Body of pancreas (tissue), 4 donors: Measurements from ENCODE around the gene LRCH1. TPM values are rescaled to one million over a fixed set of nuclear protein-coding genes. Genes with fewer than 3 reads are reported as not detected.

Experiments used
- ATAC-seq: fragments of 150-250 bp; one replicate; pipeline ENCODE4 v1.9.1; 2016
- DNase-seq, 4 donors: peaks; one replicate each; pipeline ENCODE4 v3.0.0-alpha.2; 2019
- H3K27ac ChIP-seq, 4 donors: fragments of 200-600 bp; sonication (generic); 1 replicate in 3 of 4; 2 replicates in 1 of 4; pipeline versions ENCODE4 v1.5.1 to v1.6.1; 2016 to 2019; ENCODE audit warnings: mild to moderate bottlenecking in 1 of 4, mixed read lengths in 1 of 4, moderate library complexity in 1 of 4
- H3K27me3 ChIP-seq, 2 donors: fragments of 200-600 bp; sonication (generic); one replicate each; pipeline ENCODE4 v1.6.0; 2016; ENCODE audit warnings: mild to moderate bottlenecking in 1 of 2
- H3K36me3 ChIP-seq, 2 donors: fragments of 200-600 bp; sonication (generic); replicated peaks in 1 of 2; 2 replicates each; pipeline ENCODE4 v1.5.1; 2016; ENCODE audit warnings: low read depth in 2 of 2; ENCODE audit not compliant: insufficient read depth in 1 of 2
- H3K4me1 ChIP-seq: fragments of 200-600 bp; sonication (generic); one replicate; pipeline ENCODE4 v1.6.0; 2016
- H3K4me3 ChIP-seq, 2 donors: fragments of 200-600 bp; sonication (generic); 1 replicate in 1 of 2; 2 replicates in 1 of 2; pipeline ENCODE4 v1.5.1; 2016 to 2019
- H3K9me3 ChIP-seq, 3 donors: fragments of 200-600 bp; sonication (generic); 1 replicate in 2 of 3; 2 replicates in 1 of 3; pipeline ENCODE4 v1.5.1; 2016
- POLR2A ChIP-seq, 3 donors: fragments of 450-650 bp; IDR thresholded peaks; one replicate each; pipeline ENCODE4 v1.6.1; 2016; ENCODE audit warnings: antibody characterized with exemption in 3 of 3, mild to moderate bottlenecking in 2 of 3
- WGBS, 2 donors: methylation state at CpG; one replicate each; pipeline ENCODE4 v1.1.5; 2017; 5-methylcytosine and 5-hydroxymethylcytosine counted together
- intact Hi-C: fragments of 100-400 bp; cut with DNase I; formaldehyde crosslinking; loops from one replicate; pipeline ENCODE4 v1.15.1; 2023
- total RNA-seq, 2 donors: library from RNA; depleted of rRNA; stranded (reverse); fragments of >200 nt; gene quantifications; one replicate each; pipeline ENCODE4 v1.1.0, GENCODE V29; 2016
- TF ChIP-seq, protein P1 (sequence below), 7 experiments: fragments of 450-650 bp in 4 of 7; fragments of 200-600 bp in 3 of 7; sonication (generic) in 3 of 7; IDR thresholded peaks; one replicate each; pipeline ENCODE4 v1.5.1; 2016 to 2019; ENCODE audit warnings: antibody characterized with exemption in 7 of 7

The LRCH1 gene
- total RNA-seq, 2 donors from 2014 or later, result 7.3 to 8.6 TPM

DNA sequence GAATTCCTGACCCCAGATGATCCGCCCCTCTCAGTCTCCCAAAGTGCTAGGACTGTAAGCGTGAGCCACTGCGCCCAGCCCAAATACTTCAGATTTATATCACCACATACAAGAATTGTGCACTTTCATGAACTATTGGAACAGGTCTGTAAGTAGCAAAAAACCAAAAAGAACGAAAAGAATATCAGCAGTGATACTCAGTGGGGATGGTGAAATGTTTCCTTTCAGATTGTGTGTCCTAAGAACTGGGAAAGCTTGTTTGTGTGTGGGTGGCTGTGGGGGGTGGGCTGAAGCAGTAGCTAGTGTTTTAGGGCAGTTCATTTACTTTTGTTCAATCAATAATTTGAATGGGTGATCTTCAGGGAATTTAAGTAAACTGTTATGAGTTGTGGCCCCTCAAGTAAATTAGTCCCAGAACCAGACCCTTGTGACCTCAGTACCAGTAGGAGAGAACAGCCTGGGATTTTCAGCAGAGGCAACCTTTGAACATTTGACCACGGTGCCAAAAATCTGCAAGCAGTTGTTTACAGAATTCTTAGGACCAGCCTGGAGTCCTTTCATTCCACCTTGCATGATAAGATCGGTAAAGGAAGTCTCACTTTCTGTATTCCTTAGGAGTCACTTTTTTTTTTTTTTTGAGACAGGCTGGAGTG is 106.6 kb downstream of the LRCH1 start:
- TF ChIP-seq, protein P1, sequence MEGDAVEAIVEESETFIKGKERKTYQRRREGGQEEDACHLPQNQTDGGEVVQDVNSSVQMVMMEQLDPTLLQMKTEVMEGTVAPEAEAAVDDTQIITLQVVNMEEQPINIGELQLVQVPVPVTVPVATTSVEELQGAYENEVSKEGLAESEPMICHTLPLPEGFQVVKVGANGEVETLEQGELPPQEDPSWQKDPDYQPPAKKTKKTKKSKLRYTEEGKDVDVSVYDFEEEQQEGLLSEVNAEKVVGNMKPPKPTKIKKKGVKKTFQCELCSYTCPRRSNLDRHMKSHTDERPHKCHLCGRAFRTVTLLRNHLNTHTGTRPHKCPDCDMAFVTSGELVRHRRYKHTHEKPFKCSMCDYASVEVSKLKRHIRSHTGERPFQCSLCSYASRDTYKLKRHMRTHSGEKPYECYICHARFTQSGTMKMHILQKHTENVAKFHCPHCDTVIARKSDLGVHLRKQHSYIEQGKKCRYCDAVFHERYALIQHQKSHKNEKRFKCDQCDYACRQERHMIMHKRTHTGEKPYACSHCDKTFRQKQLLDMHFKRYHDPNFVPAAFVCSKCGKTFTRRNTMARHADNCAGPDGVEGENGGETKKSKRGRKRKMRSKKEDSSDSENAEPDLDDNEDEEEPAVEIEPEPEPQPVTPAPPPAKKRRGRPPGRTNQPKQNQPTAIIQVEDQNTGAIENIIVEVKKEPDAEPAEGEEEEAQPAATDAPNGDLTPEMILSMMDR (IDR thresholded peaks at IDR 0.05), result no peak
- no peak for TF ChIP-seq POLR2A (IDR thresholded peaks at IDR 0.05)
- Histone ChIP-seq H3K36me3 (no peaks in the 10 kb centered on the region), H3K4me1 (peaks cover 69% of the 10 kb centered on the region), H3K9me3 (no peaks in the 10 kb centered on the region), H3K4me3 (no peak overlapping the region), H3K27ac (peak overlapping the region in 3 of 4 donors; percentile 6 to 38 (median 34)), H3K27me3 (no peaks in the 10 kb centered on the region)
- intact Hi-C loops, result no loop called here
- 52 to 59% methylated on average over 6 of the region's 6 CpGs for WGBS, 2 donors
- ATAC-seq, result peak; percentile 49
- DNase-seq, result peak in 3 of 4 donors; percentile 41 to 59 (median 53)

DNA sequence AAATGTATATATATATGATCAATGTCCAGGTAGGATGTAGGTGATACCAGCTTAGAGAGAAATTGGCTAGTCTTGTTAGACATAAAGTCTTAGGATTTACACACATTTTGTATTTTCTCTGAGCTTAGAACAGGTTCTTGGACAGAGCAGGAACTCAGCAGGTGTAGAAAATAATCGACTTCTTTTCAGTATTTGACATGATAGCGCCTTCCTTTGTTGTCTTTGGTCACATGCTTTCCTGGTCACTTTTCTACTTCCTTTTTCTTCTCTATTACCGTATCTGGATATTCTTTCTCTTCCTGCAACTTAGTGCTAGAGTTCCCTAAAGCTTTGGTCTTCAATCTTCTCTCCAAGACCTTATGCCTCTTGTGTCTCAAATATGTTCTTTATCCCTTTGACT is 107.4 kb downstream of the LRCH1 start:
- Histone ChIP-seq H3K27ac (peak overlapping the region in 3 of 4 donors; percentile 34 to 47 (median 38)), H3K27me3 (no peaks in the 10 kb centered on the region), H3K9me3 (no peaks in the 10 kb centered on the region), H3K4me3 (no peak overlapping the region), H3K4me1 (peaks cover 62% of the 10 kb centered on the region), H3K36me3 (no peaks in the 10 kb centered on the region)
- ATAC-seq, result peak; percentile 34
- WGBS, 2 donors, result 26 to 45% methylated on average over 3 of the region's 3 CpGs
- TF ChIP-seq POLR2A (IDR thresholded peaks at IDR 0.05), result no peak
- TF ChIP-seq, protein P1 (IDR thresholded peaks at IDR 0.05), result no peak
- intact Hi-C loops, result no loop called here
- no peak for DNase-seq

DNA sequence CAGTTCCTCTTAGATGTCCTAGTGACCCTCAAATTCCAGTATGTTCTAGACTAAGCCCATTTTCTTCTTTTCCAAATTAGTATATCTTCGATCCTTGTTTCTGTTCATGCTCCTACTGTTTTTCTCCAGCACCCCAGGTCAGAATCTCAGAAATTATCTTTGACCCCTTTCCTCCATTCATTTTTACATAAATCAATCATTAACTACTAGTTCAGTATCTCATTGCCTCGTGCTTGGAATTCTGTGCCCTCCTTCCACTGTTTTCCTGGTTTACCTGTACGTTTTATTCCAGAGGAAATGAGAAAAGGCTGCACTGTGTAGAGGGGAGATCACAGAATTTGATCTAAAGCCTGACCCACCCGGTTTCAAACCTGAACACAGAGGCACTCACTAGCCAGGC is 107.9 kb downstream of the LRCH1 start:
- DNase-seq (no peak), ATAC-seq (no peak)
- 48 to 53% methylated on average over 4 of the region's 4 CpGs for WGBS, 2 donors
- no peaks in the 10 kb centered on the region for H3K27me3 ChIP-seq
- H3K4me1 ChIP-seq, result peaks cover 62% of the 10 kb centered on the region
- H3K9me3 ChIP-seq, result no peaks in the 10 kb centered on the region
- H3K4me3 ChIP-seq, result no peak overlapping the region
- H3K36me3 ChIP-seq, result no peaks in the 10 kb centered on the region
- TF ChIP-seq POLR2A (IDR thresholded peaks at IDR 0.05), result no peak
- TF ChIP-seq, protein P1 (IDR thresholded peaks at IDR 0.05), result no peak
- peak overlapping the region in 3 of 4 donors; percentile 34 to 47 (median 38) for H3K27ac ChIP-seq
- intact Hi-C loops, result no loop called here

DNA sequence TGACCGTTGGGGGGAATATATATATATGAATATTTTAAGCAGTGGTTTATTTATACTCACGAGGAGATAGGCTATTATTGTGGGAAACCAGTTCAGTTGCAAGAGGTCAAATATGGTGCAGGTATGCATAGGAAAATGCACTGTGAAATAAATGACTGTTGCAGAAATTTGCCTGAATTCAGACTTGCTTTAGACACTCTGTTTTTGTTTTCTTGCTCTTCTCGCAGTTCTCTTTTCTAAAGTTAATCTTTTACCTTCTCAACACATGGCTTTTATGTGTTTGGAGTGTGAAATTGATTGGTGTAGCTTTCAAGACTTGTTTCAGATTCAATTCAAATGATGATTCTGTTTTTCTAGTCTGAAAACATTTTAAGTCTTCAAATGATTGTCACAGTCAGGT is 109.7 kb downstream of the LRCH1 start:
- Histone ChIP-seq H3K9me3 (no peaks in the 10 kb centered on the region), H3K36me3 (no peaks in the 10 kb centered on the region), H3K4me1 (peaks cover 68% of the 10 kb centered on the region), H3K27me3 (no peaks in the 10 kb centered on the region), H3K4me3 (no peak overlapping the region), H3K27ac (peak overlapping the region in 1 of 4 donors; percentile 47)
- ATAC-seq (no peak), DNase-seq (no peak)
- WGBS, 2 donors, result 44 to 54% methylated on average over 3 of the region's 3 CpGs
- intact Hi-C loops, result no loop called here
- TF ChIP-seq, protein P1 (IDR thresholded peaks at IDR 0.05), result no peak
- no peak for TF ChIP-seq POLR2A (IDR thresholded peaks at IDR 0.05)
